ENCODE data around the gene THSD4. TPM values are rescaled to one million over a fixed set of nuclear protein-coding genes. Genes with fewer than 3 reads are reported as not detected.

Gene THSD4
- total and polyA plus RNA-seq, 4 donors = 6.0 to 42.4 (median 18.5) TPM

GRCh38 chr15:71495398-71495780, 380.1 kb downstream of the THSD4 start:
- peaks cover 0 to 36% (median 7%) of the 10 kb centered on the region in 5 donors for H3K4me1 ChIP-seq (ENCODE audit: control insufficient read depth in 5 of 5, insufficient read depth in 5 of 5, low read length in 5 of 5)
- no peak for ATAC-seq (ENCODE audit: insufficient read depth, low FRiP score)
- H3K4me3 ChIP-seq = no peak overlapping the region
- no peak for TF ChIP-seq CTCF (IDR thresholded peaks at IDR 0.05; ENCODE audit: control extremely low read depth, extremely low read depth)
- H3K9ac ChIP-seq (ENCODE audit: insufficient read depth in 1 of 2, low read length in 2 of 2) = no peak overlapping the region
- no peaks in the 10 kb centered on the region for H3K9me3 ChIP-seq (ENCODE audit: control insufficient read depth in 4 of 4, insufficient read depth in 3 of 4, low read length in 3 of 4)
- WGBS, 2 donors = 61 to 65% methylated on average over 3 of the region's 3 CpGs
- H3K27ac ChIP-seq (ENCODE audit: low read depth in 1 of 2, low read length in 1 of 2) = peak overlapping the region in 1 of 2 donors; percentile 35
- no peaks in the 10 kb centered on the region for H3K36me3 ChIP-seq (ENCODE audit: control insufficient read depth in 4 of 4, insufficient read depth in 4 of 4, low read length in 4 of 4)
- DNase-seq = peak in 1 of 3 donors; percentile 26
- H3K27me3 ChIP-seq (ENCODE audit: control insufficient read depth in 3 of 3, insufficient read depth in 3 of 3, low read length in 2 of 3) = no peaks in the 10 kb centered on the region

- 69 to 73% methylated on average over 4 of the region's 4 CpGs for WGBS, 2 donors
- no peak overlapping the region for H3K4me3 ChIP-seq
- ATAC-seq (ENCODE audit: insufficient read depth, low FRiP score) (no peak), DNase-seq (no peak)
- peak overlapping the region in 1 of 2 donors; percentile 3 for H3K27ac ChIP-seq (ENCODE audit: low read depth in 1 of 2, low read length in 1 of 2)
- no peak for TF ChIP-seq CTCF (IDR thresholded peaks at IDR 0.05; ENCODE audit: control extremely low read depth, extremely low read depth)
- H3K36me3 ChIP-seq (ENCODE audit: control insufficient read depth in 4 of 4, insufficient read depth in 4 of 4, low read length in 4 of 4) = no peaks in the 10 kb centered on the region
- H3K27me3 ChIP-seq (ENCODE audit: control insufficient read depth in 3 of 3, insufficient read depth in 3 of 3, low read length in 2 of 3) = no peaks in the 10 kb centered on the region
- no peak overlapping the region for H3K9ac ChIP-seq (ENCODE audit: insufficient read depth in 1 of 2, low read length in 2 of 2)
- H3K9me3 ChIP-seq (ENCODE audit: control insufficient read depth in 4 of 4, insufficient read depth in 3 of 4, low read length in 3 of 4) = peaks cover 0 to 3% (median 2%) of the 10 kb centered on the region in 4 donors
- H3K4me1 ChIP-seq (ENCODE audit: control insufficient read depth in 5 of 5, insufficient read depth in 5 of 5, low read length in 5 of 5) = peaks cover 0 to 36% (median 7%) of the 10 kb centered on the region in 5 donors
Measured at GRCh38 chr15:71496336-71496955, 381.2 kb downstream of the THSD4 start.

- peak overlapping the region in 1 of 2 donors; percentile 71 for H3K27ac ChIP-seq (ENCODE audit: low read depth in 1 of 2, low read length in 1 of 2)
- no peaks in the 10 kb centered on the region for H3K36me3 ChIP-seq (ENCODE audit: control insufficient read depth in 4 of 4, insufficient read depth in 4 of 4, low read length in 4 of 4)
- ATAC-seq (ENCODE audit: insufficient read depth, low FRiP score) (no peak), DNase-seq (no peak)
- peaks cover 0 to 3% (median 2%) of the 10 kb centered on the region in 4 donors for H3K9me3 ChIP-seq (ENCODE audit: control insufficient read depth in 4 of 4, insufficient read depth in 3 of 4, low read length in 3 of 4)
- H3K27me3 ChIP-seq (ENCODE audit: control insufficient read depth in 3 of 3, insufficient read depth in 3 of 3, low read length in 2 of 3) = no peaks in the 10 kb centered on the region
- H3K4me3 ChIP-seq = no peak overlapping the region
- H3K4me1 ChIP-seq (ENCODE audit: control insufficient read depth in 5 of 5, insufficient read depth in 5 of 5, low read length in 5 of 5) = peaks cover 0 to 9% (median 6%) of the 10 kb centered on the region in 5 donors
- WGBS, 2 donors = 79 to 84% methylated on average over 1 of the region's 1 CpG
- no peak for TF ChIP-seq CTCF (IDR thresholded peaks at IDR 0.05; ENCODE audit: control extremely low read depth, extremely low read depth)
- H3K9ac ChIP-seq (ENCODE audit: insufficient read depth in 1 of 2, low read length in 2 of 2) = no peak overlapping the region
Measured at GRCh38 chr15:71501344-71502076, 386.2 kb downstream of the THSD4 start.

All from lung (tissue), 12 donors.